HG02970 (cell line): ENCODE data around the gene DAPK1.
"Not testable (repeated sequence)": the region's sequence is repeated elsewhere in the genome, so short reads cannot be mapped to it uniquely, and the experiment has no call there.

Experiments used
- ATAC-seq: cut with Tn5 transposase; IDR thresholded peaks from one replicate; pipeline ENCODE4 v1.9.1; 2021; ENCODE audit warnings: mild to moderate bottlenecking, moderate library complexity, moderate number of reproducible peaks; ENCODE audit not compliant: unreplicated experiment, low FRiP score

Gene DAPK1

DNA sequence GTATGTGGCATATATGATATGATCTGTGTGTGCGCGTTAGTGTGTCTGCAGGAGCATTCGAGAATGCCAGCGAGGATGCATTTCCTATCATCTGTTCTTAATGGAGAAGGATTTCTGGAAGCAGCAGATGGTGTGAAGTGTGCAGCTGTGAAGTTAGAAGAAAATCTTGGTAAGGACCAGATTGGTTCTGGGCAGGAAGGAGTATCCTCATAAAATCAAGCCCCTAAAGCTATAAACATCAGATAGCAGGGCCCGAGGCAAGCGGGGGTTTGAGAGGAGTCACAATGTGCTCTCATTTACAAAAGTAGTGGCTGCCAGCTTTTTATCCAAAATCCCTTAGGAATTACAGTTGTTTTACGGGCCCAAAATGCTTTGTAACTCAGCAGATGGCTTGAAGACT lies 40.0 kb downstream of the DAPK1 start:
- ATAC-seq, result no peak

DNA sequence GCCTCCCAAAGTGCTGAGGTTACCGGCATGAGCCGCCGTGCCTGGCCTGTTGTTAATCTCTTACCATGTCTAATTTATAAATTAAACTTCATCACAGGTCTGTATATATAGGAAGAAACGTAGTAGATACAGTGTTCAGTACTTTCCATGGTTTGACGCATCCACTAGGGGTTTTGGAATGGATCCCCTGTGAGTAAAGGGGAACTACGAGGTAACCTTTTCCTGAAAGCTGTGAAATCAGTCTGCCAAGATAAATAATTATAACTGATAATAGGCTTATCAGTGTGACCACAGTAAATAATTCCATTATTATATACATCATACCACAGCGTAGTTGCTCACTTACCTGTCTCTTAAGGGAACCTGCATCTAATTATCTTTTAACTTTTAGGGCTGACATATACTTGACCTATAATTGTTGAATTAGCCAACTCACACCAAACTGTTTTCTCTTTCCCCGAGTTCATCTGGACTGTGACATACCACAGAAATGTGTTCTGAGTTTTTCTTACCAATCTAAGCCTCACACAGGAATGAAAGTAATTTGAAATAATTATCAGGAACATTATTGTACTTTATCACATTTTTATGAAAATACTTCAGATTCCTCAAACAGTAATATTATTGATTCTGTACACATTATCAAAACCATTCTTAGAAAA lies 42.9 kb downstream of the DAPK1 start:
- no peak for ATAC-seq

DNA sequence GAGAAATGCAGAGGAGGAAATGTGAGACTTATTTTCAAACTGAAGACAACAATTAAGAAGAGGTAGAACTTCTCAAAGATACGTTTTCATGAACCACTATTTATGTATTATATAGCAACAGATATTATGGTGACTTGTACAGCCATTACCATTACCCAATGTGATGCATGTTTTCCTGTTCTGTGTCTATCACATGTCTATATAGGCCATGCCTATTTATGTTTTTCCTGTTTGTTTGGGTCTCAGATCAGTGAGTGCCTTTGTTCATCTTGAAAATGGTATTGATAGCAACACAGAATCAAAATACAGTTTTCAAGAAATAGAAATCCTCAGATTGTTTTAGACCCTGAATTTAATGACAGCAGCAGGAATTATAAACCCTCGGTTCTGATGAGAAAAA lies 44.0 kb downstream of the DAPK1 start:
- ATAC-seq, result no peak

DNA sequence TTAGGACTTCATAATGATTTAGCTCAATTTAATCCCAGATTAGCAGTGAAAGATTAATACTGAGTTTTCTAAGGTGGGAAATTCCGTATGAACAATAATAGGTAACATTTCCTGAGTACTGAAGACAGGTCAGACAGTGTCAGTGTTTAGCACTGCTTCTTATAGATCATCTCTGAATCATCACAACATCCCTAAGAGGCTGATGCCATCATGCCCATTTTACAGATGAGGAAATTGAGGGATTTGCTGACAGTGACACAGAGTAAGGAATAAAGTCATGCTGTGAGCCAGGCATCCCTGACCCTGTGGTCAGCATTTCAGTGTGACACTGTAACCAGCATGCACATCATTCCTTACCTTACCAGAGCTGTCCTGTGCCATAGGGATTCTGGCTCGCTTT lies 44.5 kb downstream of the DAPK1 start:
- ATAC-seq, result no peak

DNA sequence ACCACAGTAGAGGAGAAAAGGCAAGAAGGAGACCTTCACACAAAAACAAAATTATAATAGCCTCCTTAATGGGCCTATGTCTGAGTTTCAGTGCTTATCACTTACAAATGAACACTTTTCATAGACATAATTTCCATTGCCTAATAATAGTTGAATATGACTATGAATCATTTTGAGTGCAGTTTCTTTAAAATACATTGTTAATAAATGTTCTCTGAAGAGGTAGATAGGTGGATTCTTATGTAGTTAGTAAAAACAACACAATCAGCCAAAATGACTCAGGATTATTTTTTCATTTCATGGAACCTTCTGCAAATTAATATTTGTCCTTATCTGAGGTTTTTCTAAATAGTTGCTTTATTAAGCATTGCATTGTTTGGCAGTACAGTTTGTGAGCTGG lies 45.6 kb downstream of the DAPK1 start:
- ATAC-seq, result no peak

DNA sequence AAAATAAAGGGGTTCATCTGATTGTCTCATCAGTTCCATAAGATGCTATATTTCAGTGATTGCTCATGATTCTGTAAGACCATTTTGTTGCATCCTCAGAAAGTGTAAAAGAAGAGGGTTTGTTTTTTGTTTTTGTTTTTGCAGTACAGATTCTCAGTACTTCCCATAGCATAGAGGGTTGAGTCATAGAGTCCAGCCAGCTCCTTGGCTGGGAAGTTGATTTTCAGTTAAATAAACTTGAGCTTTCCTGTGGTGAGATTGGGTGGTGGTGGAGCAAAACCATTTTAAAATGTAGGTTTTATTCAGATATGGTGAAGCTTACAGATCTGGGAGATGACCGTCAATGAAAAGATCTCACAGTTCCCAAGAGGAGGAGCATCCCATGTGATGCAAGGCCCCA lies 48.2 kb downstream of the DAPK1 start:
- no peak for ATAC-seq

DNA sequence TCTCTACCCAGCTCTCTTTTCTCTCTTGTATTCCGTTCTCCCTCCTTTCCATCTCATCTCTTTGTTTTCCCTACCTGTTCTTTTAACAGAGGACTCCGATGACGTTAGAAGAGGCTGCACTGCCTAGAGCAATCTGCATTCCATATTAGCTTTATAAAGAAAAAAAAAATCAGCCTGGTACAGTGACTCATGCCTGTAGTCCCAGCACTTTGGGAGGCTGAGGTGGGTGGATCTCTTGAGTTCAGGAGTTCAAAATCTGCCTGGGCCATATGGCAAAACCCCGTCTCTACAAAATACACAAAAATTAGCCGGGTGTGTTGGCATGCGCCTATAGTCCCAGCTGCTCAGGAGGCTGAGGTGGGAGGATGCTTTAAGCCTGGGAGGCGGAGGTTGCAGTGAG lies 49.0 kb downstream of the DAPK1 start:
- ATAC-seq, result no peak

DNA sequence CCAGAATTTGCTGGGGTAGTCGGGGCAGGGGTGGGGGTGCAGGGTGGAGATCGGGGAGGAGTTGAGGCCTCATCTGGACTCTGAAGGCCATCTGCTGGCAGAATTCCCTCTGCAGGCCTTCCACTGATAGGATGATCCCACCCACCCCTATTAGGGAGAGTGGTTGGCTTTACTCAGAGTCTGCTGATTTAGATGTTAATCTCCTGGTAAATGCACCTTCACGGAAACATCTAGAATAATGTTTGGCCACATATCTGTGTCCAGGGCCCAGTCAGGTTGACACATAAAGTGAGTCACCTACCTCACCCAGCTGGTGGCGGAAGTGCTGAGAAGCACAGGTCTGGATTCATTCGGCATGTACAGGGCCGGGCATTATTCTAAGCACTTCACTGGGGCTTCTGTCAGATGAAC lies 50.0 kb downstream of the DAPK1 start:
- ATAC-seq, result no peak

DNA sequence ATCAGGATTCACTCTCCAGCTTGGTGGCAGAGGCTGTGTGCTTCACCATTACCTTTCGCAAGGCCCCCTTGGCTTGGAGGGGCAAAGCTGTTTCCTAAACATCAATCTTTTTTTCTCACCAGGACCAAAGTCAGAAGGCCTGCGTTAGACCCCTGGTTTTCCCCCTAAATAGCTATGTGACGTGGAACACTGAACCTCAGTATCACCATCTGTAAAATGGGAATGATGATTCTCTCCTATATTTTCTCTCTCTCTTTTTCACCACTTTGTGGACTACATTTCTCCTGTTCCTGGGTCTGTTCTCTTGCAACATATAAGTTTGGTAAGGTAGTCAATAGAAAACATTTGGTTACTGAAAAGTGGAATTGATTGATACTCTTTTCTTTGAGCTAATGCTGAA lies 50.5 kb downstream of the DAPK1 start:
- no peak for ATAC-seq

DNA sequence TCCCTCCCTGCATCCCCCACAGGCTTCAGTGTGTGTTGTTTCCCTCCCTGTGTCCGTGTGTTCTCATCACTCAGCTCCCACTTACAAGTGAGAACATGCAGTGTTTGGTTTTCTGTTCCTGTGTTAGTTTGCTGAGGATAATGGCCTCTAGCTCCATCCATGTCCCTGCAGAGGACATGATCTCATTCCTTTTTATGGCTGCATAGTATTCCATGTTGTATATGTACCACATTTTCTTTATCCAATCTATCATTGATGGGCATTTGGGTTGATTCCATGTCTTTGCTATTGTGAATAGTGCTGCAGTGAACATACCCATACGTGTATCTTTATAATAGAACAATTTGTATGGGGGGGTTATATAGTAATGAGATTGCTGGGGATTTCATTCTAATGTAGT lies 51.4 kb downstream of the DAPK1 start:
- not testable (repeated sequence) for ATAC-seq

DNA sequence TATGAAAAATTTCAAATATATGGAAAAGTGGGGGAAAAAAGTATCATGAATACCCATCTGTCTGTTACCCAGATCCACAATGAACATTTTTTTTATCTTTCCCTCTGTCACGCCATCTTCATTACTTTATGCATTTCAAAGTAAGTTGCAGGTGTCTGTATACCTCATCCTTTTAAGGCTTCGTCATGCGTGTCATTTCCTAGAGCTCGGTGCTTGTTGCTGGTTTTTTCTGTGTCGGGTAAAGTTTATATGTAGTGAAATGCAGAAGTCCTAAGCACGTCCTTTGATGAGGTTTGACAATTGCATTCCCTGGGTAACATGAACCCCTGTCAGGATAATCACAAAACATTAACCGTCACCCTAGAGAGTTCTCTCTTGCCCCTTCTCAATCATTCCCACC lies 52.1 kb downstream of the DAPK1 start:
- ATAC-seq, result no peak

DNA sequence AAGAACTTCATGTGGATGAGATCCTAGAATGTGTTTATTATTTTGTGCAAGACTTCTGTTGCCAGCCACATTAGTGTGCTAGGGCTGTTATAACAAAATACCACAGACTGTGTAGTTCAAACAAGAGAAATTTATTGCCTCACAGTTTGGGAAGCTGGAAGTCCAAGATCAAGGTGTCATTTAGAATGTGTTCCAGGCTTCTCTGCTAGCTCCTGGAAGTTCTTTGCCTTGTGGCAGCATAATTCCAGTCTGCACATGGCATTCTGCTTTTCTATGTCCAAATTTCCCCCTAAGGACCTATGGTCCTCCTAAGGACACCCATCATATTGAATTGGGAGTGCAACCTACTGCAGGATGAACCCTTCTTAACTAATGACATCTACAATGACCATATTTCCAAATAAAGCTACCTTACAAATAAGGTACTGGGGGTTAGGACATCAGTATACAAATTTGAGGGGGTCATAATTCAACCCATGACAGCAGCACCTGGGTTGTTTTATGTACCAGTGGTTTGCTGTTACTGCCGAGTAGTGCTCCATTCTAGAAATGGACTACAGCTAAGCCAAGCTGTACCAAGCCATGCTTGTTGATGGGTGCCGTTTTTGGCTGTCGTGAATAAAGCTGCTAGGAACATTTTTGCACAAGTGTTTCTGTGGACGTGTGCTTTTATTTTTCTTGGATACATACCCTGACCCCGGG lies 52.7 kb downstream of the DAPK1 start:
- ATAC-seq, result no peak

DNA sequence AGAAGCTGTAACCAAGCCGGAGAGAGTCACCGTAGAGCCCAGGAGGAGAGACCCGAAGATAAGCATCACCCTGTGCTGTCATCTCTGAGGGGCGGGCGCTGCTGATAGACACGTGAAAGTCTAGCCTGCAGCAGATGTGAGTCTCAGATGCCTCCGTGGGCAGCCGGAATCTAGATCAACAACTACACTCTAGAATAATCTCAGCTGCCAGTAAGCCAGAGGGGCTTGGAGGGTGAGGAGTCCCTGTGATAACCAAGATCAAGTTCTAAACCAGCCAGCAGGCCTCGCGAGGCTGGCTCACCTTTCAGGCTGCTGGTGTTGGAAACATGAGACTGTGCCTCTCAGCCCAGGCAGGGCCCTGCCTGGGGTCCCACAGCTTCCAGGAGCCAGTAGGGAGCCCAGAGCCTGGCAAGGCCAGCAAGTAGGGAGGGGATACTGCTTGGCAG lies 54.1 kb downstream of the DAPK1 start:
- no peak for ATAC-seq

DNA sequence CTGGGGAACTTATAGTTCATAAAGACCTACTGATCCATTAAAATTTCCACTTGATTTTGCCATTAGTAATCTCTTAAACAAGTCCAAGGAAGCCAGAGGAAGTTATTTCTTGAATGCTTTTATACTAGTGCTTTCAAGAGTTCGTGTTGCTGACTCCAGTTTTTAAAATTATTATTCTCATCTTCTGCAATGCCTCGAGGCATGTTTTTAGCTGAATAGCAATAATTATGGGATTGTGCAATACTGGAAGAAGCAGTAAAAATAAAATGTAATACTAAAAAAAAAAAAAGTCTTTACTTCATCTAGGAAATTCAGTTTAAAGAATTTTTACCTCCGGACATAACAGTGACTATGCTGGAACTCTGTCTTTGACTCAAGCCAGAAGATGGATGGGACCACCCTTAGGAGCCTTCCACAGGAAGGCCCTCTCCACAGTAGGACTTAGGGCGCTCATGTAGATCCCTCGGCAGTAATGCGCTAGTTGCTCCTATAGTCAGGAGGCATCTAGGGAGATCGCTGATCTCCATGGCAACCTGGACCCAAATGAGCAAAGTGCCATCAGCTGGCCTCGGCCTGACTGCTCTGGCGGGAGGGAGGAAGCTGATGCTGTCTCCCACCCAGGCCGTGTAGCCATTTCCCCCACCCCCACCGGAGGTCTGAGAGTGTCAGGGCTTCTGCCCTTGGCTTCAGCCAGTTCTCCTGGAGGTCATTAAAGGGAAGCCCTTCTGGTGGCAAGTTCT lies 56.7 kb downstream of the DAPK1 start:
- ATAC-seq, result no peak

DNA sequence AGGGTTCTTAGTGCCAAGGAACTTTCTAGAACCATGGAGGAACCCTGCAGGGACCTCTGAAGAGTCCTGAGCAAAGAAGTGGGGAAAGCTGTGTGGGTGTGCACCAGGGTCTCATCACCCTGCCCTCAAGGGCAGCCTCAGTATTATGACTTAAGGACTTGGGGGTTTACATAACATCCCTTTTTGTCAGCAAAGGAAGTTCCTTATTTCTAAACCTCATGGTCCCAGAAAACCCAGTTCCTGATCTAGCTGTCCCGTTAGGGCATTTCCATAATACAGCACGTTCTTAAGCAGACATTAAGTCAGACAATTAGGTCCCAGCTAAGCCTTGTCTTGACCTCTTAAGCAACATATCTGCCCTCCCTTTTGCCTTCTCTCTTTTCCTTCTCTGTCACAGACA lies 57.3 kb downstream of the DAPK1 start:
- ATAC-seq, result no peak

DNA sequence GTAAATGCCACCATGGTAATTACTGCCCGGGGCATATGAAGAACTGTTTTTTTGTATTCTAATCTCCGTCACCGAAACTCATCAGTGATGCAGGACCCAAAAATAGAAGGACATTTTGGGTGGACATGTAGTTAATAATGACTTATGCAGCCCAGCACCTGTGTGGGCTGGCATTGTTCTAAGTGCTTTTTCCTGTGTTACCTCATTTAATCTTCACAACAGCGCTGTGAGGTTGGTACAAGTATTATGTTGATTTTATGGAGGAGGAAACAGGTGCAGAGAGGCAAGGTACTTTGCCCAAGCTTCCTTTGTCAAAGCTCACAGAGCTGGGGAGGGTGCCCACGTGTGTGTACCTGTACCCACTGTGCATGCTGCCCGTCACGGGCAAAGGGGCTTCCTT lies 58.4 kb downstream of the DAPK1 start:
- no peak for ATAC-seq

DNA sequence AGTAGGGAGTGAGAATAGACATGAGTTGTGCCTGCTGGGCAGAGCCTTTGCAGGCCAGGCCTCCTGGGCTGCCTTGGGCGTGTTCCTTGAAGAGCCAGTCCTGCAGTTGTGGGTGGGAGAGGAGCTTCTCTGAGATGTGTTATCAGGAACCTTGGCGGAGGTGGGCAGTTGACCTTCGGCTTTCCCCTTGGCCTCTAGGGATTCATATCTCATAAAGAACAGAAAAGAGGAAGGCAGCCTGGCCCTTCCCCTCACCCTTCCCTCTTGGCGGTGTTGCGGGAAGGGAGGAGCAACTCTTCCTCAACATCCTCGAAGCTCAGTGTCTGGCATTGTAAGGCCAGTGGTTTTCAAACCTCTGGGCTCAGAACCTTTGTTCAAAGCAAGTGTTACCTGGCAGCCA lies 59.2 kb downstream of the DAPK1 start:
- ATAC-seq, result no peak

DNA sequence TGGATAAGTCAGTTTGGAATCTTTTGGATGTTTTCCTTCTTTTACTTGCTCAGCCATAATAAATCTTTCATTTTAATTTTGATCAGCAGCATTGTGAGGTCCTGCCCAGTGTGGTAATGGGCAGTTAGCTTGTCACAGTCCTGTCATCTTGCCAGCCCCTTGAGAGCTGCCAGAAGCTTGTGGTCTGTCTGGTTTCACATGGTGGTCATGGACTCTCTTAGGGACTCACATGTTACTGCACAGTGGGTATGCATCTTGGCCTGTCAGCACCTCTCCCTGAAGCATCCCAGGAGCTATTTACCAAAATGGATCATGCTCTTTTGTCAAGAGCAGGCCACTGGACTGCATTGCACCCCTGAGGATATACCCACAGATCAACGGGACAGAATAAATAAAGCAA lies 60.3 kb downstream of the DAPK1 start:
- ATAC-seq, result no peak

DNA sequence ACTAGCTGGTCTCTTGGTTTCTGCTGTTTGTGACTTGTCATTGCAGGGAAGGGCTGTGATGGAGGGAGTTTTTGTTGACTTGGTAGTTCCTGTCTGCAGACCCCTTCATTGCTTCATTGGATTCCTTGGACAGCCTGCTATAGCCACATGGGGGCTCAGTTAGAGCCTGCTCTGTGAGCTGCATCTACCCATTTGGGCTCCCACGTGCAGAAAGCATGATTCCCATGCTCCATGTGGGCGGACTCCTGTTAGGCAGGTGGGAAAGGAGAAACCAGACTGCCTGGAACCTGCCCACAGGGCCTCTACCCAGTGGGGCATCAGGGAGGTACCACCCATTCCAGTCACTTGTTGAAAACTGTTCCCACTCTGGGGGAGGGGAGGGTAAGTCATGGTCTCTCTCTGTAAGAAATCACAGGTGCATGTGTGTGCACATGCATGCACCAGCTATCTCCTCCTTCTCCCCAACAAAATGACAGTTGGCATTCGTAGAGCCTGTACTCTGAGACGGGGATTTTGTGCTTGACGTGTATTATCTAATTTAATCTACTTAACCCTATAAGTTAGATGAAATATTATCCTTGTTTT lies 61.0 kb downstream of the DAPK1 start:
- no peak for ATAC-seq

DNA sequence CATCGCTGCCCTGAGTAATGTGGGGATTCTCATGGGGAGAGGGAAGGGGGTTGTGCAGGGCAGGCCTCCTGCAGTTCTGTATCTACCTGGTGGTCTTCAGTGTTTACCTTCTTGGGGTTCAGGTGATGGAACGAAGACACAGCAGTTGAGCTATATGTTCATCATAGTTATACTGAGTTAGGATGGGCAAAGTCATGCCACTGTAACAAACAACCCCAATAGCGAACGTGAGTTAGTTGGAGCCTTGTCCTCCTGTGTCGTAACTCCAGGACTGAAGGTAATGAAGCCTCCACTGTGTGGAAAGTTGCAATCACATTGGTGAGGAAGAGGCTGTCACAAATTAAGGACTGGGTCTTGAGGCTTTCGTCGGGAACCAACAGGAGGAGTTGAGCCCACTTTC lies 64.4 kb downstream of the DAPK1 start:
- ATAC-seq, result no peak

DNA sequence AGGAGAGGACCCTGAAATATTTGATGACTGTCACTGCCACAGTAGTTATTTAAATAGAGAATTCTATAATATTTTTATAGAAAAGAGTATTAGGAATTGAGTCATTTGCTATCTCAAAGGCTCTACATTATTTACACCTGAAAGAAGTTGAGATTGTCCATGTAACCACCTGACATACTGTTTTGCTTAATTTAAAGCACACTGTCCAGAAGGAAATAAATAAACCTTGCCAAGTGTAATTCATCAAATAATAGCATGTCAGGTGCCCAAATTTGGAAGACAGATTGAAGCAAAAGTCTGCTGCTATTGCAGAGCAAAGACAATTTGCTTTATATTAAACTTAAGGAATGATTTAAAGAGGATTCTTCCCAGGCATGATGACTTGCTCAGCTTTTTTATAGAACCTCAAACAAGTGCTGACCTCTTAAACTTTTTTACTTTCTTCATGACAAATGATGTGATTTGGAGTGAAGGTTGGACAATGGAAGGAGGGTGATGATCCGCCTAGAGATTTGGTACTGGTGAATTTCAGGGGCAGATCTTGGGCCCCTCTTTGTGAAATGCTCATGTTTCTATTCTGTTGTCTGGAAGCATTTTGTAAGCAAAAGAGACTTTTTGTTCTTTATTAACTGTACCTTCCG lies 65.0 kb downstream of the DAPK1 start:
- no peak for ATAC-seq
